Measurements from ENCODE around the gene ATAD3C. TPM values are rescaled to one million over a fixed set of nuclear protein-coding genes. Genes with fewer than 3 reads are reported as not detected.
A peak's percentile ranks its signal among the peaks of the same experiment; 100 is the strongest.
"Not testable (repeated sequence)": the region's sequence is repeated elsewhere in the genome, so short reads cannot be mapped to it uniquely, and the experiment has no call there.

Gene ATAD3C, protein sequence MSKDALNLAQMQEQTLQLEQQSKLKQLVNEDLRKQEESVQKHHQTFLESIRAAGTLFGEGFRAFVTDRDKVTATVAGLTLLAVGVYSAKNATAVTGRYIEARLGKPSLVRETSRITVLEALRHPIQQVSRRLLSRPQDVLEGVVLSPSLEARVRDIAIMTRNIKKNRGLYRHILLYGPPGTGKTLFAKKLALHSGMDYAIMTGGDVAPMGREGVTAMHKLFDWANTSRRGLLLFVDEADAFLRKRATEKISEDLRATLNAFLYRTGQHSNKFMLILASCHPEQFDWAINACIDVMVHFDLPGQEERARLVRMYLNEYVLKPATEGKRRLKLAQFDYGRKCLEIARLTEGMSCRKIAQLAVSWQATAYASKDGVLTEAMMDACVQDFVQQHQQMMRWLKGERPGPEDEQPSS
- total RNA-seq = 1 to 10 TPM; 1.7 to 2.4 TPM
- long read RNA-seq, partial matches to known transcripts = 0 of 1 reads
- long read RNA-seq, other reads (novel, unspliced or antisense) = 1 of 1 reads

DNA sequence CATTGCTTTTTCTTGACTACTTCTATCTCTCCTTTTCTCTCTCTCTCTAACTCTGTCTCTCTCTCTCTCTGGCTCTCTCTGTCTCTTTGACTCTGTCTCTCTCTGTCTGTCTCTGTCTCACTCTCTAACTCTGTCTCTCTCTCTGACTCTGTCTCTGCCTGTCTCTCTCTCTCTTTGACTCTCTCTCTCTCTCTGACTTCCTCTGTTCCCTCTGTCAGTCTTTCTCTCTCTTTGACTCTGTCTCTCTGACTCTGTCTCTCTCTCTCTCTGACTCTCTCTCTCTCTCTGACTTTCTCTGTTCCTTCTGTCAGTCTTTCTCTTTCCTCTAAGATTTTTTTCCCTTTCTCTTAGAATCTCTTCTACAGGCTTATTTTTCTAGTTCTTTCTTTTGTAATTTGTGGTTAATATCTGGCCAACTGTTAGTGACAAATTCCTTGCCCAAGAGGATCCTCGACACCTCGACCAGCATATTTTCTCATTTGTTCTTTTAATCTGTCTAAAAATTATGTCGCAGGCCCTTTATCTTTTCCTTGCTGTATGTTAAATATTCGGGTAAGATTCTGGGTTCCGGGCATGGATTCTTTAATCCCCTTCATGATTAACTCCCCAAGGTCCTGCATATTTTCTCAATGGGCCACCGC is at the start of gene ATAD3C:
ATAD3C (plus strand) TSS at position 591 of the 641 bp plus-strand sequence. CDS start 995 bp downstream, outside the sequence.
- intact Hi-C loops (cut with DNase I) = no loop called here
- DNase-seq (no peak), ATAC-seq (no peak)

DNA sequence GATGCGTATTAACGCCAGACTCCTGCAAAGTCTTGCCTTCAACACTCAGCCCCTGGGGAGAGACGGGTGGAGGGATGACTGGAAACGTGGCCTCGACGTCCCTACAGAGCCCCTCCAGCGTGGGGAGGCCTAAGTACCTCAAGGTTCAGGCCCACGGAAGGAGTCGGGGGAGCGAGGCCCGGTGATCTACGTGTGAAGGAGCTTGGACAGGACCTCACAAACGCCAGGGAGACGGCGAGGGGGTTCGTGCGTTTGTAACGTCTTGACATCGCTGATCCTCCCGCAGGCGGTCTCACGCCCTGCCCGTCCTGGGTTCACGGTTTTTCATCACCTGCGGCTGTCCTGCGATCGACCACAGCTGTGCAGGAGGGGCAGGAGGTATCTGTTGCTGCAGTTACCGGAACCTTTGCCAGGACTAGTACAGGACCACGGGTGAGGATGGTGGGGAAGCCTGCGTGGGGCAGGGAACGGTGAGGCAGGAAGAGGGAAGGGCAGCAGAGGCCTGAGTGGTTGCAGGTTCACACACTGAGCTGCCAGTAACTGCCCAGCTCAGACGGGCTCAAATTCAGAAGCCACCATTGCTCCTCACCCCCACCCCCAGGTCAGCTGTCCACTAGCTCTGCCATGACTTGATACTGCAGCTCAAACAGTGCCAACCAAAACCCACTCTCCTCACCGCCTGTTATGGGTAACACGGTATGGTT is 49.5 kb upstream of the ATAD3C start:
- peak in 1 of 2 donors; percentile 0 for ATAC-seq
- intact Hi-C loops (cut with DNase I) = no loop called here
- DNase-seq = no peak

DNA sequence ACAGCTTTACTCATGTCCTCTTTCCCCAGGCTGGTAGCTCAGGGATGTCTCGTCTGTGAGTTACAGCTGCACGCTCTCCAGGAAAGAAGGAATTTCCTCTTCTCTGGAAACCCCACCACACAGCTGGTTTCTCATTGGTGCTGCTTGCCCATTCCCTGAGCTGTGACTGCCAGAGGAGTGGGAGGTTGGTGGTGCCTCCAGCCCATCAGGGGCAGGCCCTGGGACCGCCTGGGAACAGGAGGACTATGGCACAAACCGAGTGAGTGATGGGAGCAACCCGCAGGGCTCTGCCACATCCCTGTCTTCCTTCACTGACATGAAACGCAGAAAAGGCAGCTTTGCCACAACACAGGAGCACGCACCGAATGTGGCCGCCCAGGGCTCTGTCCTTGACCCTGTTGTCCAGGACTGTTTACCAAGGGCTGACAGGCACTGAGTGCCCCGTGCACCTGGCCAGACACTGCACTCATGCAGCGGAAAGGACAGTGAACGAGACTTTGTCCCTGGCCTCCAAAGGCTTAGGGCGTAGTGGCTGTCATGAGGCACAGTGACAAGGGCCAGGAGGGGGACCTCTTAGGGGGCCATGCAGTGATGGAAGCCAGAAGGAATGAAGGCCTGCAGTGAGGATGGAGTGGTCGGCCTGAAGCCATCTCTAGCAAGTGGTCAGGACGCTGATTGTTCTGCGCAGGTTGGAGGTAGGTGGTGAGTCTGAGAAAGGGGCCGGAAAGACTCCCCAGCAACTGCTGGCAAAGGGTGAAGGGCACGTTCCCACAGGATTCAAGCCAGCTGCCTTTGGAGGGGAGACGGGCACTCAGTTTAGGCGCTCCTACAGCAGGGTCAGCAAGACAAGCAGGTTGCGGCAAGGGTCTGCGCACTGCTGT is 48.7 kb upstream of the ATAD3C start:
- no peak for DNase-seq
- ATAC-seq = no peak
- intact Hi-C loops (cut with DNase I) = no loop called here

DNA sequence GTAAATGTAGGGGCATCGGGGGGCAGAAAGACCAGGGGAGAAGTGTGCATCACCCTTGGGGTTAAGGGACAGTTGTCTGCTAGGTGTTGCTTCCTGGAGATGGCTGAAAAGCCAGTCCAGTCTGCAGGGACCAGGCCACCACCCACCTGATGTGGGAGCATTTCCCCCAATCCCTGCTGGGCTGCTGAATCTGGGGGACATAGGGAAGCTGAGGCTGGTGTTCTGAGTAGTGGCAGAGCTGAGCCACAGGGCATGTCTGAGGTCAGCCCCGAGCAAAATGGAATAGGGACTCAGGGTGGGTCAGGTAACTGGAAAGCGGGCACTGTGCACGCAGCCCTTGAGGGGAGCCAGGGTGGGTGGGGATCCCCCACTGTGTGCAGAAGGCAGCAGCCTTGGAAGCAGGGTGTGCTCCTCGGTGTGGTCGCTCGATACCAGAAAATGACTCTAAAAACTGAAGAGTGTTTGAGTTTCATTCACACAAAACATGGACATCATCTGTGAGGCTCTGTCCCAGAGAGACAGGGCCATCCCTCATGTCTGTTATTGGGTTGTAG is 48.0 kb upstream of the ATAD3C start:
- intact Hi-C loops (cut with DNase I) = no loop called here
- DNase-seq = no peak
- ATAC-seq = no peak

DNA sequence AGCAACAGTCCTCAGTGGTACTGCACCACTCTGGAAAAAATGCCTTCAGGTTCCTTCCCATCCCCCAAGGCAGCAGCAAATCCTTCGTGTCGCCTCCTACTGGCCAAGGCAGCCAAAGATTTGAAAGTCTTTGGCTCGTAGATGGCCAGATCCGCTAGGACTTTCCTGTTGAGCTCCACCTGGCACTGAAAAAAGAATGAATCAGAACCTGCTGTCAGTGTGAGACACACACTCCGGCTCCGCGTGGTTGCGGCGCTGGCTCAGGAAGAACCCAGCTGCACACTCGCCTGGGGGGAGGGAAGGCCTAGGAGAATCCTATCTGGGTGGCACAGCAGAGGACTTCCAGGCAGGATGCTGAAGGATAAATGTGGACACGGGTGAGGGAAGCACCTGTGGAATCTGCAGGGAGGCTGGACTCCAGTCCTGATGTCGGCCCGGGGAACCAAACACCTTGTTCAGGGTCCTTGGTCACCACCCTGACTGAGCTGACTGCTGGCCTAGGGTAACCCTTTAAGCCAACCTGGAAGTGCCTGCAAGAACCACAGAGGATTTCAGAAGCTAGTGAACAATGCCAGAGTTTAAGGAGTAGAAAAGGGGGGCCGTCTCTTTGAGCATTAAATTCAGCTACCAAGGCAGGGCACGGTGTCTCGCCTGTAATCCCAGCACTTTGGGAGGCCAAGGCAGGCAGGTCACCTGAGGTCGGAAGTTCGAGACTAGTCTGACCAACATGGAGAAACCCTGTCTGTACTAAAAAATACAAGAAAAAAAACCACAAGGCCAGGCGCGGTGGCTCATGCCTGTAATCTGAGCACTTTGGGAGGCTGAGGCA is 47.2 kb upstream of the ATAD3C start:
- DNase-seq = no peak
- ATAC-seq = no peak
- intact Hi-C loops (cut with DNase I) = no loop called here

DNA sequence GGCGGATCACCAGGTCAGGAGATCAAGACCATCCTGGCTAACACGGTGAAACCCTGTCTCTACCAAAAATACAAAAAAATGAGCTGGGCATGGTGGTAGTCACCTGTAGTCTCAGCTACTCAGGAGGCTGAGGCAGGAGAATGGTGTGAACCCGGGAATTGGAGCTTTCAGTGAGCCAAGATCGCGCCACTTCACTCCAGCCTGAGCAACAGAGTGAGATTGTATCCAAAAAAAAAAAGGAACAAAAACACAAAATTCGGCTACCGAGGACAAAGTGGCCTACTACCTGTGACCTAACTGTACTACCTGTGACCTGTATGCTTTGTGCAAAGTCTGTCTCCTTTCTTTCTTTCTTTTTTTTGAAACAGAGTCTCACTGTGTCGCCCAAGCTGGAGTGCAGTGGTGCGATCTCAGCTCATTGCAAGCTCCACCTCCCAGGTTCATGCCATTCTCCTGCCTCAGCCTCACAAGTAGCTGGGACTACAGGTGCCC is 46.5 kb upstream of the ATAD3C start:
- ATAC-seq; intact Hi-C loops (cut with DNase I); DNase-seq: not testable (repeated sequence)

DNA sequence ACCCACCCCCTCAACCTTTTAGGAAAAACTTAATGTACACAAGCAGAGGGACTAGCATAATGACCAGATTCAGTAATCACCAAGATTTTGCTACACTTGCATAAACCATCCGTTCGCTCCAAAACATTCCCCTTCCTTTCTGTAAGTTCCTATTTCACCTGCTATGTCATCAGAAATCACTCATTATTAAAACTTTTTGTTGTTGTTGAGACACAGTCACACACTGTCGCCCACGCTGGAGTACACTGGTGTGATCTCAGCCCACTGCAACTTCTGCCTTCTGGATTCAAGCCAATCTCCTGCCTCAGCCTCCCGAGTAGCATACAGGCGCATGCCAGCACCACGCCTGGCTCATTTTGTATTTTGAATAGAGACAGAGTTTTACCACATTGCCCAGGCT is 45.8 kb upstream of the ATAD3C start:
- ATAC-seq (no peak), DNase-seq (no peak)
- intact Hi-C loops (cut with DNase I) = no loop called here

DNA sequence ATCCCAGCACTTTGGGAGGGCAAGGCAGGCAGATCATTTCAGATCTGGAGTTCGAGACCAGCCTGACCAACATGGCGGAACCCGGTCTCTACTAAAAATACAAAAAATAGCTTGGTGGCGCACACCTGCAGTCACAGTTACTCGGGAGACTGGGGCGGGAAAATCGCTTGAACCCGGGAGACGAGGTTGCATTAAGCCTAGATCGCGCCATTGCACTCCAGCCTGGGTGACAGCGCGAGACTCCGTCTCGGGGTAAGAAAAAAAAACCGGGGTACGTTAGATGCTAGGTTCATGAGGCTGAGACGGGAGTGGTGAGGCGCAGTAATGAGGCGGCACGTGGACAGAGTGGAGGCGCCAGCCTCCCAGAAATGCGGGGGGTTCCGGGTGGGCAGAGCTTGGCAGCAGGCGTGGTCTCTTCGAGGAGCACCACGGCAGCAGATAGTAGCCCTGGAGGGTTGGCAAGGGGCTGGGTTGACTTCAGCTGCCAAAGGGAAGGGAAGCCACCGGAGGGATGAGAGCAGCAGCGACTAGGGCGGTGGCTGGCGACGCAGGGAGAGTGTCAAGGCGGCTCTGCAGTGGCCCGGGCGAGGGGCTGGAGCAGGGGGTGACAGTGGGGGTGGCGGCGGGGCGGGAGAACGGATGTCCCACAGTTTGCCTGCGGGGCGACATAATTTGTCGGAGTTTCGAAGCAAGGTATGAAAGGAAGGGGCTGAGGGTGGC is 43.2 kb upstream of the ATAD3C start:
- no peak for DNase-seq
- ATAC-seq = peak in 1 of 2 donors; percentile 6
- intact Hi-C loops (cut with DNase I) = loop anchor here in 1 of 2 donors (5.0 kb wide), 1 partner anchor 36 kb away; no protein-coding TSS in a partner anchor

DNA sequence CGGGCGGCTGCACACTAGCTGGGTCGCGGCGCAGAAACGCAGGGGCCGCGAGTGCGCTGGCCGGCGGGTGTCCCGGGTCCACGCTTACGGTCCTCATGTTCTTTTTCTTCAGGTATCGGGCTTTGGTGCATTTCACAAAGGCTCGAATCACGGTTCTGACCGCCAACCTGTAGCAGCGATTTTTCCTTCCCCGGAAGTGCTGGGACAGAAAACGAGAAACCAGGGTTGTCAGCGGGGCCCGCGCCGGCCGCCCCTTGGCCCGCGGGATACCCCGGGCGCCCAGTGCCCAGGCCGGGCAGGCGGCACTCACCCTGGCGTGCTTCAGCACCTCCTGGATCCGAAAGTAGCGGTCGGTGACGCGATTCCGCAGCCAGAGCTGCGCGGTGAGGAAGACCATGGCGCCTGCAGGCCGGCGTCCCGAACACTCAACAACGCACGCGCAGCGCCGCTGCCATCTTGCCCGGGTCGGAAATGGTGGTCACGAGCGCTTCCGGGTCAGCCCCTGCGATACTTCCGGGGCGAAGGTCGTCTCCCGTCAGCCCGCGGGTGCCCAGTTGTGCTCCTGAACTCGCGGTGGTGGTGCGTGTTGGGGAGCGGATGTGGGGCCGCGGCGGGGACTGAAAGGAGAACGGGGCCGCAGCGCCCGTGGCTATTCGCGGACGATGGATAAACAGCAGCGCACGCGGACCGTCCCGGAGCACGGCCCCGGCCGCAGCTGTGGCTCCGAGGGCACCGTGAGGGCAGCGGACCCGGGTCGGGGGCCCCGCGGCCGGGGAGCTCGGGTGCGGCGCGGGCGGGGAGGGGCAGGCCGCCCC is 42.5 kb upstream of the ATAD3C start, which contains the start of gene MRPL20:
MRPL20 (minus strand) TSS at position 473 of the 815 bp plus-strand sequence; CDS start at position 397, 76 bp downstream.
- peak; percentile 96 for DNase-seq
- intact Hi-C loops (cut with DNase I) = loop anchor here in 1 of 2 donors (5.0 kb wide), 1 partner anchor 35 kb away; no protein-coding TSS in a partner anchor
- peak; percentile 98 for ATAC-seq

DNA sequence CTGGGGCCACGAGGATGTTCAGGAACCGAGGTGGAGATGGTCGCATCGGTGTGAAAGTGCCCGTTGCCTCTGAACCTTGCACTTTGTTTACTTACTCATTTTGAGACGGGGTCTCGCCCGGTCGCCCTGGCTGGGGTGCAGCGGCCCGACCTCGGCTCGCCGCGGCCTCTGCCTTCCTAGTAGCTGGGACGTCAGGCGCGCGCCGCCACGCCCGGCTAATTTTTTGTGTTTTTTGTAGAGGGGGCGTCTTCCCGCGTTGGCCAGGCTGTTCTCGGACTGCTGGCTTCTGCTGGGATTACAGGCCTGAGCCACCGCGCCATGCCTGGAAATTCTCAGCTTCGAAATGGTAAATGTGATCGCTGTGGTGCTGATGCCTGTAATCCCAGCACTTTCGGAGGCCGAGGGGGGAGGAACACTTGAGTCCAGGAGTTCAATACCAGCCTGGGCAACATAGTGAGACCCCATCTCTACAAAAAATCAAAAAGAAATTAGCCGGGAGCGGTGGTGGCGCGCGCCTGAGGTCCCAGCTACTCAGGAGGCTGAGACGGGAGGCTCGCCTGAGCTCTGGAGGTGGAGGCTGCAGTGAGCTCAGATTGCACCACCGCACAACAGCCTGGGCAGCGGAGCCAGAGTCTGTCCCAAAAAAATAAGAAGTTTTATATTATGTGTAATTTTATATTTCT is 41.7 kb upstream of the ATAD3C start:
- ATAC-seq (peak in 1 of 2 donors; percentile 31), DNase-seq (no peak)
- intact Hi-C loops (cut with DNase I) = loop anchor here in 1 of 2 donors (5.0 kb wide), 1 partner anchor 35 kb away; no protein-coding TSS in a partner anchor

DNA sequence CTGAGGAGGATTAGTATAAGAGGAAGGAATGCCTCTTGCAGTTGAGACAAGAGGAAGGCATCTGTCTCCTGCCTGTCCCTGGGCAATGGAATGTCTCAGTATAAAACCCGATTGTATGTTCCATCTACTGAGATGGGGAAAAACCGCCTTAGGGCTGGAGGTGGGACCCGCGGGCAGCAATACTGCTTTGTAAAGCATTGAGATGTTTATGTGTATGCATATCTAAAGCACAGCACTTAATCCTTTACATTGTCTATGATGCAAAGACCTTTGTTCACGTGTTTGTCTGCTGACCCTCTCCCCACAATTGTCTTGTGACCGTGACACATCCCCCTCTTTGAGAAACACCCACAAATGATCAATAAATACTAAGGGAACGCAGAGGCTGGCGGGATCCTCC is 39.3 kb upstream of the ATAD3C start:
- ATAC-seq; DNase-seq; intact Hi-C loops (cut with DNase I): not testable (repeated sequence)

DNA sequence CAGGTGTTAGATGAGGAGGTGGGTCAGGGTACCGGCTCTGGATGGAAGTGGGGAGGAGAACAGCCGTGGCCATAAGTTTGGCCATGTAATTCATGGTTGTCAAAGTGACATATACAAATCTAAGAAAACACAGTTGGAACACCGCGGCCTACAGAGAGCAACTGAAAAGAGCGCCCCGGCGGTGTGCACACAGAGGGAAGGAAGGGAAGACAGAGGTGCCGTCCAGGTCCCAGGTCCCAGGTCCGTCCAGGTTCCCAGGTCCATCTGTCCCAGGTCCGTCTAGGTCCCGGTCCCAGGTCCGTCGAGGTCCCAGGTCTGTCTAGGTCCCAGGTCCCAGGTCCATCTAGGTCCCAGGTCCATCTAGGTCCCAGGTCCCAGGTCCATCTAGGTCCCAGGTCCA is 37.9 kb upstream of the ATAD3C start:
- intact Hi-C loops (cut with DNase I) = no loop called here
- no peak for ATAC-seq
- DNase-seq = peak; percentile 13

DNA sequence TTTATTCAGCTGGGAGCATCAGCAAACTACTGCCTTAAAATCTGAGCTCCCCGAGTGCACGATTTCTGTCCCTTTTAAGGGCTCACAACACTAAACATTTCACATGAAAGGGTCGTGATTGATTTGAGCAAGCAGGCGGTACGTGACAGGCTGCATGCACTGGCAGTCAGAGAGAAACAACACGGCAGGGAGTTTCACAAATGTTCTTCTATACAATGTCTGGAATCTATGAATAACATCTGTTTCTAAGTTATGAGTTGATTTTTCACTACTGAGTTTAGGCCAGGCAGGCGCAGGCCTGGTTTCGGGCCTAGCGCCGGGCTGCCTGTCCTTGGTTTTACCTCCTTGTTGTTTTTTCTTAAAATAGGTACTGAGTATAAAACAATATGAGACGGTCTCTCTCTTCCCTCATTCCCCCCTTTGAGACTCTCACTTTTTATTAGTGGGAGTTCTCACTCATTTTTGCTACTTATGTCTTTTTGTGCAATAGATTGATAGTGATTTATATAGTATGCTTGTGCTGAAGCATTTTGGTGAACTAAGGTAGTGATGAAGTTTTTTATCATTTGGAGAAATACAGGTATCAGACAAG is 37.1 kb upstream of the ATAD3C start:
- DNase-seq; intact Hi-C loops (cut with DNase I); ATAC-seq: not testable (repeated sequence)

DNA sequence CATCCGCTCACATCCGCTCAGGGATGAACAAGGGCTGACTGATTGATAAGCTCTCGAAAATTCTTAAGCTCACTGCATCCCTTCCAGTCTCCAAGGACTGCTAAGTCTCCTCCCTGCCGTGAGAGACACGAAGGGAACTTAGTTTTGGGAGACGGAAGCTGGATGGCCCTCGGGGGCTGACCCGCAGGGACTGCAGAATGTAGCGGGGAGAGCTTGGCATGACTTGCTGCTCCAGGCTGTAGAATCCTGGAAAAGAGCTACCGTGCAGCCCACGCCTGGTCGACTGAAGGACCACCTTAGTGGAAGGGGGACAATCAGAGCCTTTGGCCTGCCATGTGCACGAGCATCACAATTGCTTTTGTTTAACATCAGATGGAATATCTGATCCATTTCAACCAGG is 33.7 kb upstream of the ATAD3C start:
- ATAC-seq (no peak), DNase-seq (peak; percentile 9)
- intact Hi-C loops (cut with DNase I) = no loop called here

DNA sequence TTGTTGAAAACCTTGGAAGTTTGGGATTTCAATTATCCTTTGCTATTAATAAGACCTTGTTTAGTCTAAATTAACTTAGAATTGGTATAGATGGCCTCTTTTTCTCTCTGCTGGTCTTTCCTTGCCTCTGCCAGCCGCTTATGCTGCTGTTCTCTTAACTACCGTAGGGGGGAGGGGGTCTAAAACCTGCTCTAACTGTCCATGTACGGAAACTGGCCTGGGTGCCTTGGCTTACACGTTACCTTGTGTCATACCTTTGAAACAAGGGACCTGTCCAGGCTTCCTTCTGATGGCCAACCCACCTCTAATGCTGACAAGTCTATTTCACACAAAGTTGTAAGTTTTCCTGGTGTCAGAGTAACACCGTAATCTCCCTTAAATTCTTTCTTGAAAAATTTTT is 32.1 kb upstream of the ATAD3C start:
- ATAC-seq; DNase-seq; intact Hi-C loops (cut with DNase I): not testable (repeated sequence)

All from left cardiac atrium (tissue), 4 donors.